Measurements from ENCODE around the gene TMEM59L. TPM values are rescaled to one million over a fixed set of nuclear protein-coding genes. Genes with fewer than 3 reads are reported as not detected.
"Not testable (repeated sequence)": the region's sequence is repeated elsewhere in the genome, so short reads cannot be mapped to it uniquely, and the experiment has no call there.

TMEM59L gene
- total RNA-seq, 3 donors from 2014 or later (not counting 1 experiment from before 2014, with no cell fraction given): not detected

- H3K36me3 ChIP-seq (ENCODE audit: control insufficient read depth, insufficient read depth, low read length): no peaks in the 10 kb centered on the region
- Mint-ChIP-seq H3K4me1 (peaks cover 5 to 25% of the 10 kb centered on the region in 2 donors), H3K9me3 (no peaks in the 10 kb centered on the region), H3K36me3 (no peaks in the 10 kb centered on the region), H3K27ac (no peak overlapping the region), H3K4me3 (no peak overlapping the region), H3K27me3 (ENCODE audit: low read depth in 2 of 2) (peaks cover 9 to 18% of the 10 kb centered on the region in 2 donors)
- ATAC-seq (no peak), DNase-seq (no peak)
- 90% methylated on average over 20 of the region's 20 CpGs for WGBS (ENCODE audit: insufficient coverage)
- intact Hi-C loops (cut with micrococcal nuclease): no loop called here
- no peak overlapping the region for H3K27ac ChIP-seq (ENCODE audit: low read length)
- H3K4me3 ChIP-seq (ENCODE audit: low read length): no peak overlapping the region
- TF ChIP-seq CTCF (IDR thresholded peaks at IDR 0.05): no peak
- peaks cover 17% of the 10 kb centered on the region for H3K4me1 ChIP-seq (ENCODE audit: control insufficient read depth, insufficient read depth, low read length)
- no peaks in the 10 kb centered on the region for H3K9me3 ChIP-seq (ENCODE audit: control insufficient read depth, insufficient read depth, low read length)
- H3K27me3 ChIP-seq (ENCODE audit: control insufficient read depth, insufficient read depth, low read length): peaks cover 30% of the 10 kb centered on the region
Measured at GRCh38 chr19:18599485-18599884, 13.2 kb upstream of the TMEM59L start.

- peaks cover 41% of the 10 kb centered on the region for H3K27me3 ChIP-seq (ENCODE audit: control insufficient read depth, insufficient read depth, low read length)
- H3K36me3 Mint-ChIP-seq; DNase-seq; H3K9me3 Mint-ChIP-seq; H3K4me1 ChIP-seq (ENCODE audit: control insufficient read depth, insufficient read depth, low read length); H3K4me3 Mint-ChIP-seq; ATAC-seq; H3K36me3 ChIP-seq (ENCODE audit: control insufficient read depth, insufficient read depth, low read length); H3K27ac ChIP-seq (ENCODE audit: low read length); H3K27ac Mint-ChIP-seq; intact Hi-C loops (cut with micrococcal nuclease); H3K9me3 ChIP-seq (ENCODE audit: control insufficient read depth, insufficient read depth, low read length); H3K4me3 ChIP-seq (ENCODE audit: low read length): not testable (repeated sequence)
- Mint-ChIP-seq H3K27me3 (ENCODE audit: low read depth in 2 of 2) (peaks cover 19 to 26% of the 10 kb centered on the region in 2 donors), H3K4me1 (peaks cover 4 to 19% of the 10 kb centered on the region in 2 donors)
- 89% methylated on average over 15 of the region's 15 CpGs for WGBS (ENCODE audit: insufficient coverage)
Measured at GRCh38 chr19:18600692-18601397, 11.8 kb upstream of the TMEM59L start.

GRCh38 chr19:18601875-18602274 lies 10.8 kb upstream of the TMEM59L start:
- intact Hi-C loops (cut with micrococcal nuclease): no loop called here
- Mint-ChIP-seq H3K27ac (no peak overlapping the region), H3K27me3 (ENCODE audit: low read depth in 2 of 2) (peaks cover 19 to 27% of the 10 kb centered on the region in 2 donors), H3K9me3 (no peaks in the 10 kb centered on the region), H3K4me3 (no peak overlapping the region), H3K36me3 (no peaks in the 10 kb centered on the region), H3K4me1 (peaks cover 4 to 13% of the 10 kb centered on the region in 2 donors)
- Histone ChIP-seq H3K27me3 (ENCODE audit: control insufficient read depth, insufficient read depth, low read length) (peaks cover 41% of the 10 kb centered on the region), H3K36me3 (ENCODE audit: control insufficient read depth, insufficient read depth, low read length) (no peaks in the 10 kb centered on the region), H3K9me3 (ENCODE audit: control insufficient read depth, insufficient read depth, low read length) (no peaks in the 10 kb centered on the region), H3K4me1 (ENCODE audit: control insufficient read depth, insufficient read depth, low read length) (peaks cover 4% of the 10 kb centered on the region), H3K4me3 (ENCODE audit: low read length) (no peak overlapping the region), H3K27ac (ENCODE audit: low read length) (no peak overlapping the region)
- no peak for DNase-seq
- no peak for ATAC-seq
- WGBS (ENCODE audit: insufficient coverage): 64% methylated on average over 4 of the region's 4 CpGs
- TF ChIP-seq CTCF (IDR thresholded peaks at IDR 0.05): no peak

- Histone ChIP-seq H3K27me3 (ENCODE audit: control insufficient read depth, insufficient read depth, low read length) (peaks cover 51% of the 10 kb centered on the region), H3K9me3 (ENCODE audit: control insufficient read depth, insufficient read depth, low read length) (no peaks in the 10 kb centered on the region), H3K4me1 (ENCODE audit: control insufficient read depth, insufficient read depth, low read length) (peaks cover 10% of the 10 kb centered on the region), H3K36me3 (ENCODE audit: control insufficient read depth, insufficient read depth, low read length) (no peaks in the 10 kb centered on the region), H3K4me3 (ENCODE audit: low read length) (no peak overlapping the region), H3K27ac (ENCODE audit: low read length) (no peak overlapping the region)
- peaks cover 27 to 37% of the 10 kb centered on the region in 2 donors for H3K27me3 Mint-ChIP-seq (ENCODE audit: low read depth in 2 of 2)
- H3K4me1 Mint-ChIP-seq: peaks cover 4 to 16% of the 10 kb centered on the region in 2 donors
- no peaks in the 10 kb centered on the region for H3K36me3 Mint-ChIP-seq
- DNase-seq: peak in 1 of 2 donors; percentile 58
- H3K27ac Mint-ChIP-seq: no peak overlapping the region
- peak in 2 of 3 donors; percentile 78 to 89 for ATAC-seq
- no peak for TF ChIP-seq CTCF (IDR thresholded peaks at IDR 0.05)
- WGBS (ENCODE audit: insufficient coverage): 7% methylated on average over 32 of the region's 32 CpGs
- H3K9me3 Mint-ChIP-seq: no peaks in the 10 kb centered on the region
- intact Hi-C loops (cut with micrococcal nuclease): no loop called here
- no peak overlapping the region for H3K4me3 Mint-ChIP-seq
Measured at GRCh38 chr19:18603255-18603957, 9.3 kb upstream of the TMEM59L start.

Data from natural killer cell (primary cell).